GM12878 (cell line): ENCODE data around the gene PRDM2. TPM values are rescaled to one million over a fixed set of nuclear protein-coding genes. Genes with fewer than 3 reads are reported as not detected.

Experiments used
- ATAC-seq: fragments of 200-7000 bp; cut with Tn5 transposase; 3 replicates; pipeline ENCODE4 v1.9.1; 2020; ENCODE audit warnings: mild to moderate bottlenecking, moderate library complexity
- BruUV-seq: library from RNA; stranded (reverse); fragments of 400-500 nt; replicated peaks from 2 replicates; lab custom pipeline; 2021; lab: Mats Ljungman, UMichigan
- CTCF ChIA-PET: fragments of 300-600 bp; sonication (Branson Sonifier 250); formaldehyde crosslinking; extraction: SDS; loops from one replicate; lab custom pipeline; 2021; ENCODE audit warnings: inconsistent platforms; lab: Yijun Ruan, JAX
- POLR2A ChIA-PET: fragments of 350-600 bp; formaldehyde crosslinking; extraction: SDS; loops from one replicate; lab custom pipeline; 2021; ENCODE audit warnings: inconsistent platforms; lab: Charles Lee
- RAD21 ChIA-PET: fragments of 300-600 bp; sonication (Branson Sonifier 250); formaldehyde crosslinking; loops from one replicate; lab custom pipeline; 2023; ENCODE audit warnings: antibody characterized with exemption; ENCODE audit not compliant: unreplicated experiment; lab: Charles Lee
- SMC1A ChIA-PET: fragments of 300-600 bp; sonication (Branson Sonifier 250); formaldehyde crosslinking; loops from one replicate; lab custom pipeline; 2023; ENCODE audit not compliant: unreplicated experiment, uncharacterized antibody; lab: Charles Lee
- DNase-seq: peaks from one replicate; pipeline ENCODE4 v3.0.0-alpha.2; 2011; ENCODE audit warnings: low read depth, low spot score
- FAIRE-seq: peaks from 3 replicates; lab custom pipeline; 2011; peaks lifted over from hg19 to GRCh38; lab: Jason Lieb, UNC
- H2AFZ ChIP-seq: 2 replicates; pipeline ENCODE4 v1.6.0; 2011; ENCODE audit warnings: low read depth, low read length, control low read depth; ENCODE audit not compliant: control insufficient read depth
- H3K27ac ChIP-seq: 2 replicates; pipeline ENCODE4 v1.5.1; 2011; ENCODE audit warnings: control low read depth; ENCODE audit not compliant: control insufficient read depth, insufficient read depth
- H3K27me3 ChIP-seq, 2 experiments: replicated peaks in 1 of 2; 2 replicates each; pipeline versions ENCODE4 v1.6.0 to v1.6.1; 2011; ENCODE audit warnings: low read length in 1 of 2; ENCODE audit not compliant: control insufficient read depth in 2 of 2, insufficient read depth in 2 of 2
- H3K36me3 ChIP-seq, 2 experiments: 2 replicates each; pipeline ENCODE4 v1.5.1; 2011; ENCODE audit warnings: low read length in 1 of 2; ENCODE audit not compliant: control insufficient read depth in 2 of 2, insufficient read depth in 2 of 2
- H3K4me1 ChIP-seq: 2 replicates; pipeline ENCODE4 v1.6.1; 2011; ENCODE audit warnings: mild to moderate bottlenecking, low read length, moderate library complexity, mixed read lengths; ENCODE audit not compliant: control insufficient read depth, insufficient read depth
- H3K4me2 ChIP-seq: 2 replicates; pipeline ENCODE4 v1.6.0; 2011; ENCODE audit warnings: control low read depth; ENCODE audit not compliant: control insufficient read depth, insufficient read depth
- H3K4me3 ChIP-seq: fragments of 200-600 bp; sonication (generic); 2 replicates; pipeline ENCODE4 v1.5.1; 2016
- H3K79me2 ChIP-seq: 2 replicates; pipeline ENCODE4 v1.6.0; 2011; ENCODE audit warnings: low read length; ENCODE audit not compliant: control insufficient read depth, insufficient read depth
- H3K9ac ChIP-seq: 2 replicates; pipeline ENCODE4 v1.8.0; 2011; ENCODE audit warnings: low read length, control low read depth, mixed read lengths; ENCODE audit not compliant: control insufficient read depth, insufficient read depth
- H3K9me3 ChIP-seq: replicated peaks from 3 replicates; pipeline ENCODE4 v1.5.1; 2011; ENCODE audit warnings: mild to moderate bottlenecking, low read length; ENCODE audit not compliant: control insufficient read depth, insufficient read depth
- H4K20me1 ChIP-seq: 2 replicates; pipeline ENCODE4 v1.6.0; 2011; ENCODE audit not compliant: control insufficient read depth, insufficient read depth
- E2F8 ChIP-seq: fragments of 450-650 bp; IDR thresholded peaks from 2 replicates; pipeline ENCODE4 v1.6.1; 2018; ENCODE audit warnings: mild to moderate bottlenecking, low read depth, moderate library complexity; ENCODE audit not compliant: partially characterized antibody
- TBL1XR1 ChIP-seq: IDR thresholded peaks from 2 replicates; pipeline ENCODE4 v1.6.1; 2012; ENCODE audit warnings: low read depth, low read length, improper control_type of control experiment
- WGBS: methylation state at CpG from one replicate; pipeline ENCODE4 v1.1.6; 2016; ENCODE audit warnings: low lambda C conversion rate; ENCODE audit not compliant: insufficient replicate concordance, insufficient coverage; ENCODE audit errors: missing lambda C conversion rate; 5-methylcytosine and 5-hydroxymethylcytosine counted together
- in situ Hi-C: fragments of 300-500 bp; cut with MboI; formaldehyde crosslinking; loops from 9 replicates; pipeline ENCODE4 v1.14.3; 2018; ENCODE audit warnings: mixed read lengths
- intact Hi-C: fragments of 100-400 bp; cut with micrococcal nuclease; formaldehyde crosslinking; loops from one replicate; pipeline ENCODE4 v1.14.2; 2022; ENCODE audit not compliant: unreplicated experiment
- polyA plus RNA-seq, 11 experiments: library from polyadenylated mRNA; depleted of rRNA in 4 of 11; unstranded in 6 of 11; stranded (reverse) in 5 of 11; fragments of >200 nt; fragmentation: Nextera tagmentation in 4 of 11; fragmentation: Illumina TruSeq in 1 of 11; extraction: Ambion mirVana in 4 of 11; extraction: Trizol in 1 of 11; gene quantifications; 1 replicate in 1 of 11; 2 replicates in 10 of 11; pipeline versions ENCODE4 v1.2.1 to v1.2.3, GENCODE V29; 2011 to 2016; ENCODE audit warnings: inconsistent platforms in 2 of 11, missing spikeins in 2 of 11, low read depth in 1 of 11
- total RNA-seq, 4 experiments: library from RNA; depleted of rRNA in 3 of 4; stranded (reverse); fragments of >200 nt in 3 of 4; fragmentation: Illumina TruSeq in 1 of 4; extraction: Trizol in 1 of 4; gene quantifications; 2 replicates each; pipeline versions ENCODE4 v1.2.1 to v1.2.3, GENCODE V29; 2013 to 2021
- TF ChIP-seq, protein P1 (sequence below): IDR thresholded peaks from 2 replicates; pipeline ENCODE4 v1.6.1; 2012; ENCODE audit warnings: mild to moderate bottlenecking, low read depth, low read length

PRDM2 gene
- total and polyA plus RNA-seq, 10 of the 15 experiments (the other 5 are each of a cell fraction or from before 2014, with no cell fraction given): 8.4 to 45.1 (median 23.5) TPM

DNA sequence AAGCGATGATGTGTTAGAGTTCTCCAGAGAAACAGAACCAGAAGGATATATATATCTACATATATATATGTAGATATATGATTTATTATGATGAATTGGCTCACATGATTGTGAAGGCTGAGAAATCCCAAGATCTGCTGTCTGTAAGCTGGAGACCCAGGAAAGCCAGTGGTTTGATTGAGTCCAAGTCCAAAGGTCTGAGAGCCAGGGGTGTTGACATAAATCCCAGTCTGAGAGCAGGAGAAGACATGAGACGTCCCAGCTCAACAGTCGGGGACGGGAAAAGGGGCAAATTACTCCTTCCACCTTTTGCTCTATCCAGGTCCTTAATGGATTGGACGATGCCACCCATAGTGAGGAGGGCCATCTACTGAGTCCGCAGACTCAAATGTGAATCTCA, 126.6 kb downstream of the PRDM2 start:
- in situ Hi-C loops (loop anchor here (5.0 kb wide), 1 partner anchor 131 kb away; no protein-coding TSS in a partner anchor), intact Hi-C loops (no loop called here)
- TF ChIP-seq E2F8 (no peak), TBL1XR1 (no peak)
- TF ChIP-seq, protein P1, sequence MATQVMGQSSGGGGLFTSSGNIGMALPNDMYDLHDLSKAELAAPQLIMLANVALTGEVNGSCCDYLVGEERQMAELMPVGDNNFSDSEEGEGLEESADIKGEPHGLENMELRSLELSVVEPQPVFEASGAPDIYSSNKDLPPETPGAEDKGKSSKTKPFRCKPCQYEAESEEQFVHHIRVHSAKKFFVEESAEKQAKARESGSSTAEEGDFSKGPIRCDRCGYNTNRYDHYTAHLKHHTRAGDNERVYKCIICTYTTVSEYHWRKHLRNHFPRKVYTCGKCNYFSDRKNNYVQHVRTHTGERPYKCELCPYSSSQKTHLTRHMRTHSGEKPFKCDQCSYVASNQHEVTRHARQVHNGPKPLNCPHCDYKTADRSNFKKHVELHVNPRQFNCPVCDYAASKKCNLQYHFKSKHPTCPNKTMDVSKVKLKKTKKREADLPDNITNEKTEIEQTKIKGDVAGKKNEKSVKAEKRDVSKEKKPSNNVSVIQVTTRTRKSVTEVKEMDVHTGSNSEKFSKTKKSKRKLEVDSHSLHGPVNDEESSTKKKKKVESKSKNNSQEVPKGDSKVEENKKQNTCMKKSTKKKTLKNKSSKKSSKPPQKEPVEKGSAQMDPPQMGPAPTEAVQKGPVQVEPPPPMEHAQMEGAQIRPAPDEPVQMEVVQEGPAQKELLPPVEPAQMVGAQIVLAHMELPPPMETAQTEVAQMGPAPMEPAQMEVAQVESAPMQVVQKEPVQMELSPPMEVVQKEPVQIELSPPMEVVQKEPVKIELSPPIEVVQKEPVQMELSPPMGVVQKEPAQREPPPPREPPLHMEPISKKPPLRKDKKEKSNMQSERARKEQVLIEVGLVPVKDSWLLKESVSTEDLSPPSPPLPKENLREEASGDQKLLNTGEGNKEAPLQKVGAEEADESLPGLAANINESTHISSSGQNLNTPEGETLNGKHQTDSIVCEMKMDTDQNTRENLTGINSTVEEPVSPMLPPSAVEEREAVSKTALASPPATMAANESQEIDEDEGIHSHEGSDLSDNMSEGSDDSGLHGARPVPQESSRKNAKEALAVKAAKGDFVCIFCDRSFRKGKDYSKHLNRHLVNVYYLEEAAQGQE: no peak
- RAD21 ChIA-PET: no interaction called here
- no peak overlapping the region for H3K4me2 ChIP-seq
- CTCF ChIA-PET: interaction anchor here (0.8 to 2.9 kb wide), 4 partner anchors 12 to 161 kb away, joined by 3 to 11 read pairs (median 5); no protein-coding TSS in a partner anchor
- H3K27me3 ChIP-seq: no peaks in the 10 kb centered on the region; a peak in 1 of 4 replicates
- ATAC-seq (no peak), FAIRE-seq (no peak), DNase-seq (no peak)
- 54% methylated on average over 6 of the region's 6 CpGs for WGBS
- no peaks in the 10 kb centered on the region for H3K4me1 ChIP-seq
- SMC1A ChIA-PET: interaction anchor here (1.2 kb wide), 1 partner anchor 33 kb away, joined by 3 read pairs; no protein-coding TSS in a partner anchor
- H3K79me2 ChIP-seq: no peaks in the 10 kb centered on the region
- H3K27ac ChIP-seq: no peak overlapping the region
- no peak overlapping the region for H2AFZ ChIP-seq
- POLR2A ChIA-PET: no interaction called here
- no TSS peak for BruUV-seq
- H3K9me3 ChIP-seq: no peaks in the 10 kb centered on the region
- H3K4me3 ChIP-seq: no peak overlapping the region
- H3K9ac ChIP-seq: no peak overlapping the region
- no peaks in the 10 kb centered on the region for H3K36me3 ChIP-seq
- H4K20me1 ChIP-seq: no peaks in the 10 kb centered on the region
